A549 treated with CpdA at 1 μM for 4 hours (cell line): ENCODE results near the gene CCDC116. TPM values are rescaled to one million over a fixed set of nuclear protein-coding genes. Genes with fewer than 3 reads are reported as not detected.

Experiments used
- total RNA-seq: library from RNA; stranded (reverse); fragments of 200-300 nt; extraction: Qiagen RNA extraction; gene quantifications from 5 replicates; pipeline ENCODE4 v1.2.3, GENCODE V29; 2022; ENCODE audit warnings: low read depth

The CCDC116 gene
- total RNA-seq = 0.05 to 0.22 TPM (median 0.08 TPM) in 4 of 5 replicates, not detected in the other

GRCh38 chr22:21632237-21632895 lies at the start of gene CCDC116:
CCDC116 (plus strand) TSS chr22:21632760; CDS start chr22:21633182, 422 bp downstream.

GRCh38 chr22:21629255-21630149 lies 3.1 kb upstream of the CCDC116 start, which contains the start of gene YDJC:
YDJC (minus strand) TSS chr22:21630022; CDS start chr22:21630014, 8 bp downstream.

GRCh38 chr22:21641789-21642583 lies 9.4 kb downstream of the CCDC116 start, which contains the start of gene SDF2L1:
SDF2L1 (plus strand) TSS chr22:21642302; CDS start chr22:21642337, 35 bp downstream.

Other genes starting within 250 kb of the CCDC116 start
- gene RIMBP3B, start 249.0 kb upstream of the CCDC116 start, total RNA-seq = 0.48 to 0.72 TPM (median 0.57 TPM) in 5 replicates
- gene HIC2, start 215.4 kb upstream of the CCDC116 start, total RNA-seq = 2.2 to 2.9 TPM (median 2.8 TPM) in 5 replicates
- 0.61 to 1.1 TPM (median 0.87 TPM) in 5 replicates for gene TMEM191C, start 165.4 kb upstream of the CCDC116 start, total RNA-seq
- gene RIMBP3C, start 81.3 kb upstream of the CCDC116 start, total RNA-seq = 0.10 to 0.26 TPM (median 0.24 TPM) in 5 replicates
- 64.1 to 72.4 TPM (median 65.7 TPM) in 5 replicates for gene UBE2L3, start 65.0 kb upstream of the CCDC116 start, total RNA-seq
- gene YDJC, start 2.7 kb upstream of the CCDC116 start, total RNA-seq = 35.1 to 59.9 TPM (median 55.6 TPM) in 5 replicates
- gene SDF2L1, start 9.5 kb downstream of the CCDC116 start, total RNA-seq = 37.8 to 83.4 TPM (median 71.1 TPM) in 5 replicates
- 16.2 to 24.1 TPM (median 22.2 TPM) in 5 replicates for gene PPIL2, start 33.3 kb downstream of the CCDC116 start, total RNA-seq
- 0.09 to 0.67 TPM (median 0.22 TPM) in 5 replicates for gene YPEL1, start 103.0 kb downstream of the CCDC116 start, total RNA-seq
- gene MAPK1, start 234.9 kb downstream of the CCDC116 start, total RNA-seq = 46.3 to 64.3 TPM (median 61.8 TPM) in 5 replicates